ENCODE data around the gene VTI1A.

- TF ChIP-seq CTCF (IDR thresholded peaks at IDR 0.05; ENCODE audit: low read depth, low read length) = no peak
- TF ChIP-seq POLR2A (IDR thresholded peaks at IDR 0.05; ENCODE audit: extremely low read depth, insufficient read length) = no peak
Observed at GRCh38 chr10:112767156-112767555, 320.1 kb downstream of the VTI1A start.

Measured in NB4 (cell line).